ENCODE measurements around the gene TAF4B.

TAF4B gene

DNA sequence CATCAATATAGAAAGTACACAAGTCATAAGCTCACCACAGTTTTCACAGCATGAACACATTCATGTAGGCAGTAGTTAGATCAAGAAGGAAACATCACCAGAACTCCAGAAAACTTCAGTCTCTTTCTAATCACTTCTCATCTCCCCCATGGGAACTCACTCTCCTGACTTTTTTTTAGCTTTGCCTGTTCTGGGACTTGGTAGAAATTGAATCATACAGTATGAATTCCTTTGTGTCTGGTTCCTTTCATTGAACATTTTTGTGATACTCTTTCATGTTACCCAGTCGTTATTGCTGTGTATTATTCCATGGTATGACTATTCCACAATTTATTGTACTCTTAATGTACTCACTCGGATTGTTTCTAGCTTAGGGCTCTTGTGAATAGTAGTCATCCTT, 160.2 kb downstream of the TAF4B start:
- DNase-seq: no peak

DNA sequence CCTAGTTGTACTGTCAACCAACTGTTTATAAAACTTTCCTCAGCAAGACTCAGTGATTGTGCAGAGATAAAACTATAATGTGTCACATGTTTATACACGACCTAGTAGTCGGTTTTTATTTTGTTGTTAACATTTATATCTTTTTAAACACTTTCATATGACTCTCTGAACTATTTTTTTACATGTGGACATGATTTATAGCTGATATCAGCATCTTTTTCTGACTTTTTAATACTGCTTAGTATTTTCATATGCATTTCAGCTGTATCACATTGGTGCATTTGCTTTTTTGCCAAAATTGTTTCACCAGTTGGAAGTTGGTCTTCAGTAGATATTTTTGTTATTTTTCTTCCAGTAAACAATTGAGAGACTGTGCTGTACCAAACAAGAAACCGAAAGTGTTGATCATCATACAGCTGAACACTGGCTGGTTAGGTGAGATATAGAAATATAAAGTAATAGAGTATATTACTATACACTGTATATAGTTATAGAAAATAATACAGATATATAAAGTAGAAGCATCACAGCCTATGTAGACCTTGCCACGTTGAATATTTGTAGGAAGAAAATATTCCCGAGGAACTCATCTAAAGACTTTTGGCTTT, 167.9 kb downstream of the TAF4B start:
- no peak for DNase-seq

DNA sequence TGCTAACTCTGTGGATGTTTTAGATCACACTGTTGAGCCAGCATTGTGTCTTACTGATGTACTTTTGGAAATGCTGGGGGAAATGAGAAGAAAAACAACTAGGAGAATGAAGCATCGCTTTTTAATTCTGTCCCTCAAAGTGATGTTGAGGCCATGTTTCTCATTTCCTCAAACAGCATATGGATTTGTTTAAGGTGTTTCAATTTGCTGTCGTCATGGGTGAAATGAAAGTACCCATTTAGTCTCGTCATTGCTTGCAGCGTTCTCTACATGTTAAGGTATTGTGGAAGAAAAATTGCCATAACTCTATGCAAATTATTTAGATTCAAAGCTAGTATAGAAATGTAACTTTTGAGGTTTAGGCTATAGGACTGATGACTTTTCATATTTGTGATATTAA, 170.8 kb downstream of the TAF4B start:
- DNase-seq: no peak

DNA sequence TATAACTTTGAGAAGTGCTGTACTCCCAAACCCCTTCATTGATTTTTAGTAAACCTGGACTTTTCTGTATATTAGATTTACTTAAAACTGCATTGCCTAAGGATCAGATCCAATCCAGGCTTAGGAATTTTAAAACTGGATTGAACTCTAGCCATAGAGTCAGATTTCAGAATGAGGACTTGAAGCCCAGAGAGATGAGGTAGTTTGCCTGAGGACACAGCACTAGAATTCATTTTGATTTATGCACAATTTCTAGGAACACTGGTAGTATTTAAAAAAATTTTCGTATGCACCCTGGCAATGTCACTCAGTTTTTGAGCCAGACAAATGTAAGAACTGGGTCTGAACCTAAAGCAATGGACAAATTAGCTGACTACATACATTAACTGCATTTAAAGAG, 177.2 kb downstream of the TAF4B start:
- DNase-seq: no peak

DNA sequence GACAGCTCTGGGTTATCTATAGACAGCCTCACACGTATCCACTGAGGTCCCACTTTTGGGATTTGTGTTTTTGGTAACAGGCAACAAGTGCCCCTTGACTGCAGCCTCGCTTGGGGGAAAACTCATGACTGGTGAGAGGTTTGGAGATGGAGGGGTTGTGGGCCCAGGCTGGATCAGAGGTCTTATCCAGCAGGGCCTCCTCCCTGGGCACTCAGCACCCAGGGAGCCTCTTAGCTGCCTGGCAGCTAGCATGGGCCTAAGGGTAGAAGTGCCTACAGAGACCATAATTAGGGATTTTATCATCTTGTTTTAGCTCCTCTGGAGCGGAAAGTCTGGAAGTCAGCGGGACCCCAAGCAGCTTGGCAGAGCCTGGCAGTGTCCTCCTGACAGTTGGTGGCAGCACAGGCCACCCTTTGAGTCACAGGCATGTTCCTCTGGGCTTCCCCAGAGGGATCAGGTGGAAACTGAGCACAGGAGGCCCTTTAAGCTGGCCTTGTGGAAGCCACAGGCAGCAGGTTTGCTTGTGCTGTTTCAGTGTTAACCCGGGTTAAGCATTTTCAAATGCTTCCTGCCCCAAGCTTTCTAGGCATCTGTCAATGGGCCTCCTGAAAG, 179.1 kb downstream of the TAF4B start:
- DNase-seq: no peak

DNA sequence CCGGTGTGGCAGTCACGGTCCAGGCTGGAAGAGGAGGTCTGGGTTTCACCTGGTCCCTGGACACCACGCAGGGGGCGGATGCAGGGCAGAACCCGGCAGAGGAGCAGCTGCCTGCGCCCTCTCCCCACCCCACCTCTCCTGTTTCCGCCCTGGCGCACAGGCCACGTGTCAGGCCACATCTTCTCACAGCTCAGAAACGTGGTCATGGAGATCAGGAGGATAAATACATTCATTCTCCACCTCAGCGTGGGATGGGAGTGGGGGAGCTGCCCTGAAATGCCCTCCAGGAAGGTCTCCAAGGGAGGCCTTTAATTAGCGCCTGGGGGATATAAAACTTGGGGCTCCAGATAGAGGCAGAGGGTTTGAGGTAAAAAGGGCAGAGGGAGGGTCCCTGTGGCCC, 180.1 kb downstream of the TAF4B start:
- DNase-seq: no peak

DNA sequence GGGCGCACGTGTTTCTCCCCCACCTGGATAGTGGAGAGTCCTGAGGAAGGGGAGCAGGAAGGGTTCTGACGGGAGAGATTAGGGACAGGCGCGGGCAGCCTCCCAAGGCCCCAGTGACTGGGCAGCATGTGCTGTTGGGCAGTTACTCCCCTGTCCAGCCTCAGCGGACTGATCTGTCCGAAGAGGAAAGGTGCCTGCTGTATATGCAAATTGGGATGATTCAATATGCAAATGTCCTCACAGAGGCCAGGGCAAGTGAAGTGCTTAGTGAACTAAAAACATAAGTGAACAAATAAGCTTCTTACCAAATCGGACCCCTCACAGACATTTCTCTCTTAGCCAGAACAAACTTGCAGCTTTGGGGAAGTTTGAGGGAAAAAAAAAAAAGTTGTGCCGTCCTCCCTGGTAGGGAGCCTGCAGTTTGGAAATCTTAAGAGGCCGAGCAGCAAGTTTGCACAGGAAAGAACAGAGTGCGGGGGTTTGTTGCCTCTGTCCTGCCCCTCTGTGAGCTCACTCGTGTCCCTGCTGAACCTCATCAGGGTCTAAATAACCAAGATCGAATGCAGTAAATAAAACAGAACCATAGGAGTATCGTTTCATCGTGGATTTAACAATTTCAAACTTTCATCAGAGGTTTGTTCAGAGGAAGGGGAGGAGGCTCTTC, 180.7 kb downstream of the TAF4B start:
- no peak for DNase-seq

DNA sequence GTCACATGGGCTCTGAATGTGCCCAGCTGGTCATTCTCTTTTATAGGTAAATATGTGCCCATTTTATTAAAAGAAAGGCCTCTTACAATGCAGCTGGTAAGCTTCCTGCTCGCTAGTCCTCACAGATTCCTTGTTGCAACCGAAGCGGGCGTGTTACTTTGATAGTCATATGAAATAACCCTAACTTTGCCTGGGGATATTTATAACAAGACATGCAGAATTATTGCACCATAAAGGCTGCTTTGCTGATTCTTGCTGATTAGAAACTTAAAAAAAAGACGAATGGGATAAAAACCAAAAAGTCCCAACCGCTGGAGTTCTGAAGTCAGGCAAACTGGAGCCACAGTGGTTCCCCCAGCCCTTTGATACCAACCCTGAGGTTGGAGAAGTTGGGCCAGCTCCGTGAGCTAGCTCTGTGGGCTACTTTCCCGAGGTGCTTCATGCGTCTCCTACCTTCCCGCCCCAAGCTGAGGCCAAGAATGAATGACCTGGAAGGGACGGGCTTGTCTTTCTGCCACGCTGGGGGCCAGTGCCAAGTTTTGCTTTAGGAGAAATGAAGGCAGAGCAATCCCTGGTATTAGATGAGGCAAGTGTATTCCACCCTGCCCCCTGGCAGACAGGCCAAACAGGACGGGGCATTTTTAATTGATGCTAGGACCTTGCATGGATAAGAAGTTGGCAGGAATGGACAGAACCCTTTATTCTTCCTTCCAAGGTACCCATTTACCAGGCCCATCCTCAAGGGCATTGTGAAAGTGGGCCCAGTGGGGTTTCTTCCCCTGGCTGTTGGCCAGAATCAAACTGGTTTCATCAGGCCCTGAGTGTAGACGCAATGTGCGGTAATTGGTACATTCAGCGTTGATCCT, 181.7 kb downstream of the TAF4B start:
- no peak for DNase-seq

DNA sequence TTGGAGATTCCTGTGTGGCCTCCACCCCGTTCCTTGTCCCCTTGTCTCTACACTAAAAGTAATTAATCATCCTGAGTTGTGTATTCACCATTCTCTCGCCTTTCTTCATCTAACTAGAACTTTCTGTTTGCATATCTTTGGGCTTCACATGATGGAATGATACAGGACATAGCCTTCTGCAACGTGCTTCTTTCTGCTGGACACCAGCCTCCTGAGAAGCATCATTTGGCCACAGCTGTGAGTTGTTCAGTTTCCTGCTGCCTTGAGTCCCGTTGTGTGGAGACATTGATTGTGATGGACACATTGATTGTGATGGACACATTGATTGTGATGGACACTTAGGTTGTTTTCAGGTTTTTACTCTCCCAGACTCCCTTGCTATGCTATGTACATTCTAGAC, 182.8 kb downstream of the TAF4B start:
- no peak for DNase-seq

DNA sequence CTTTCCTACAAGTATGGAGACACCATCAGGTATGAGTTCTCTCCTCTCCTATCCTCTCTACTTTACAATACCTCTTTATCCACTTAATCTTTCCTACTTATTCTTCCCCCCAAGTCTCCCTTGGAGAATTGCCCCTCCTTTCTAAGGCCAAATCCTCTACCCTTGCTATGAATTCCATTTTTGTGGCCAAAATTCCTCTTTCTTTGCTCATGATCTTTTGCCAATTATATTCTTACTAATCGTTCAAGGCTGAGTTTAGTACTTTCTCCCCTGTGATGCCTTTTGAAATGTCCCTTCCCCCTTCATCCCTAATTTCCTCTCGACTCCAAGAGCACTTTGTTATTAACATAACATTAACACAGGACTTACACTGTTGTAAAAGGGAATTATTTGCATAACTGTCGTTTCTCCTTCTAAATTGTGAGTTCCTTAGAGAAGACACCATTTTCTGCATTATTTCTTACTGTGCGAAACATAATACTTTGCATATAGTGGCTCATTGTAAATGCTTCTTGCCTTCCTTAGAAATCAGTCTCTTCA, 188.7 kb downstream of the TAF4B start:
- DNase-seq: no peak

DNA sequence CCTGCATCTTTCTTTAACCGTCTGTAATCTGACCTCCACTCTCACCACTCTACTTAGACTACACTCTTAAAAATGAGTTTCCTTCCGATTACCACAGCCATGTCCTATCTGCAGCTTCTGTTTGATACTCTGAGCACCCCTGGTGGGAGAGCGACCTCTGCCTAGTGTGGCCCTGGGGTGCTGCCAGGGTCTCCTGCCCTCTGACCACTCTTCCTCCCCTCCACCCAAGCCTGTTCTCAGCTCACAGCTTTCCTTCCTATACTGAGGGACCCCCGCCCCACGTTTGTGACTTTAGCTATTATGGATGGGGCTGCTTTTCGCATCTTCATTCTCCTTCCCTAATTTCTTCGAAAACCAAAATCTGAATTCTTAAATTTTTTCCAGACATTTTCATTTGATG, 189.4 kb downstream of the TAF4B start:
- DNase-seq: no peak

DNA sequence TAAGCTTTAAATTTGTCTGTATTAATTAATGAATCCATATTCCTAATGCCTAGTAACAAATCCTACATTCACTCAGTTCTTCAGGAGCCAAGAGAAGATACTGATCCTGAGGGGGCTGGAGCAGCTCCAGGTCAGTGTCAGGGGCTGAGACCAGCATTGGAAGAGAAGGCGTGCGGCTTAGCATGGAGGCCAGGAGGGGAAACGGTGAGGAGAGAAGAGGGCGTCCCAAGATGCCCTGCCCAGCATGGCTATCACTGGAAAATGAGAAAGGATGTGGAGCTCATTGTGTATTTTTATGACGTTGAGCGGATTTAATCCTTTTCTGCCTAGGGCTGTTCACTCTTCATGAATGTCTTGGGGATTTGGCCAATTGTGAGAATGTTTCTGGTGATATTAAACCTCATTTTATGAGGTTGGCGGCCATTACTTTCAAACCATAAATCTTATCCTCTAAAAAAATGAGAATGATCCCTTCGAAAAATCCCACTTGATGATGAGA, 190.5 kb downstream of the TAF4B start:
- DNase-seq: no peak

DNA sequence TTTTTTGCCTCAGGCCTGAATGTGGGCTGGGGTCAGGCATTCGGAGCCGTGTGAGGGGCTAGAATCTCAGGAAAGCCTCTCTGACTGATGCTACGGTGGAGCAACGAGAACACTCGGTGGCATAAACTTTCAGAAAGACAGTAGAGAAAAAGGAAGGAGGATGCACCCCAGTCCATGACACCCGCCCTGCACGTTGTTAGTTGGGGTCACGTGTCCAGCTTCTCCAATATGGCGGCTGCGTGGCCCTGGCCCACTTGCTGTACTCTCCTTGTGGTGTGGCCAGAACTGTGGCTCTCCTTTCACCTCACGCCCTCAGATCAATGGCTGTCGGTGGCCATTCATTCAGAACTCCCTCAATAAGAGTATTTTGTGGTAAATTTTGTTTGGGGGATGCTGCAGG, 190.9 kb downstream of the TAF4B start:
- DNase-seq: no peak

DNA sequence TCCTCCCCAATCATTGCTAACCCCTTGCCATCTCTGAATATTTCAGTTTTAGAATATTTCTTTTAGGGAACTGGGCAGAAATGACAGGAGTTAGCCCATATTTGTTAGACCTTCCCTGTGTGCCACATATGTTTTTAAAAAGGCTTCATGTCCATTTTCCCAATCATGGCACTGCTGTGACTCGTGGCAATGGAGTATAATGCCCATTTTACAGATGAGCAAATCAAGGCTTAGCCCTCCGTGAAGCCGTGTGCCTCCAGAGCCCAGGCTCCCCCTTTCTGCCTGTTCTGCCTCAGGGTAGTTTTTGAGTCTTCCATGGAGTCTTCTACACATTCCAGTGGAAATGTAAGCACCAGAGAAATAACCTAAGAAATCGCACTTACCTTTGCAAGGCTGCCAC, 192.0 kb downstream of the TAF4B start:
- no peak for DNase-seq

DNA sequence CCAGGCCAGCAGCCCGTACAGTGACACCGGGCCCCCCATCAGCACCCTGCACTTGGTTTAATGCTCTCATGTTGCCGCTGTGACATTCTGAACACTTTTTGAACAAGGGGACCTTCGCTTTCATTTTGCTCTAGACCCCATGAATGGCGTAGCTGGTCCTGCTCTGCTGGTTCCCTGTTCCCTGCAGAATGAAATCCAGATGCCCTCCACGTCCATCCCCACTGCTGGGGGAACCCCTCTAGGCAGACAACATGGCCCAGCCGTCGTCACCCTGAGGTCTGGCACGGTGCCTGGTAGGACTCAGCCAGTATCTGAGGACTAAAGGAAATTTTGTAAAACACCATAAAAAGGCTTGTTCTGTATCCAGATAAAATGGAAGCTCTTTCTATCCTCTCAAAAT, 193.5 kb downstream of the TAF4B start:
- no peak for DNase-seq

DNA sequence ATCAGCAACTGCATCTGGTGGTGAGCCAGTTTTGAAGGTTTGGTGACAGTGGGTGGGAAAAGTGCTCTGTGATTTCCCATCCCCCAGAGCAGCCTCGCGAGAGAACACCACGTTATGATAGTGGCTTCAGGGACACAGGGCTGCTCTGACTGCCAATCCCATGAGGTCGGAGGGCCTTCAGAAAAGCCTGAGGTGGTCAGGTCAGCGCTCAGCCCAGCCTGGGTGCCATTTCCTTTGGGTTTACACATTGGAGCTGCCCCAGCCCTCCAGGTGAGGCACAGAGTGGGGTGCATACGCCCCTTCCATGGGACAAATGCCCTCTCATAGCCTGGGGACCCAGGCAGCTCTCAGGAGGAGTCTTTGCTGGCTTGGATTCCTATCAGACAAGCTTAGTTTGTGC, 195.3 kb downstream of the TAF4B start:
- DNase-seq: no peak

DNA sequence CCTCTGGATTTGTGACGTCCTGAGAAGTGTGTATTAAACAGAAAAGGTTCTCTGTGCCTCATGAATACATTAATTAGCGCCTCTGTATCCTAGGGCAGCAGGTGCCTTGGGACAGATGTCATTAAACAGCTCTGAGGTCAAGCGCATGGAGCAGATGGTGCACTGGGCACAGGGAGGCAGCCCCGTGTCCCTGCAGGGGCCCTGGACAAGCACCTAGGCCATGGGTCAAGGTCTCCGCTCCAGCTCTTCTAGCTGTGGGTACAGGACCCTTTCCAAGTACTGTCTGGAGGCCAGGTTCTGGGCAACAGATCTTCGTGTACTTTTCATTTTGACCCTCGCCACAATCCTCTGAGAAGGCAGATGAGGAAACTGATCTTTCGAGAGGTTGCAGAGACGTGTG, 195.7 kb downstream of the TAF4B start:
- DNase-seq: no peak

DNA sequence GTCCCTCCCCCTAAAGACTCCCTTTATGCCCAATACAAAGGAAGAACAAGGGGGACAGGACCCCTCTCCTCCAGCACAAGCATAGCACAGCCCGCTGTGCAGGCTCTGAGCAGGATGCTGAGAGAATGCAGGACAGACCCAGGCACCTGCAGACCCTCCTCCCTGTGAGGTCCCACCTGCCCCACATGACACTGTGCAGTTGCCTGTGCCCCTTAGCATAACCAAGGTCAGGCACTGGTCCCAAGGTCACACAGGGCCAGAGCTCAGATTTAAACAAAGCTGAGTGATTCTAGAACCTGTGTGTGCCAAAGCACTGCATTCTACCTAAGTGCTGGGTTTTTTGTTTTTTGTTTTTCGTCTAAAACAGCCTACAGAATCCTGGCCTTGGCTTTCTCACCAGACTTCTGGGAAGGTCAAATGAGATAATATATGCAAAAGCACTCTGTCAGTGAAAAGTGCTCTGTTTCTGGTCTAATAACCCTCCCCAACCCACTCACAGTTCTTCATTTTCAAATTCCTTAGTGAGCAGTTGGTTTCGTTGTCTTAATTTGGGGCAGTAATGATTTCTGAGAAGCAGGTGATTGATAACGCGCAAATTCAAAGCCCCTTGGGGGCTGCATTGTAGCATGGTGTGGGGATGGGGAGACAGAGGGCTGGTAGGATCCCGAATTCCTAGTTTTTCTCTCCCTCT, 196.4 kb downstream of the TAF4B start:
- no peak for DNase-seq

DNA sequence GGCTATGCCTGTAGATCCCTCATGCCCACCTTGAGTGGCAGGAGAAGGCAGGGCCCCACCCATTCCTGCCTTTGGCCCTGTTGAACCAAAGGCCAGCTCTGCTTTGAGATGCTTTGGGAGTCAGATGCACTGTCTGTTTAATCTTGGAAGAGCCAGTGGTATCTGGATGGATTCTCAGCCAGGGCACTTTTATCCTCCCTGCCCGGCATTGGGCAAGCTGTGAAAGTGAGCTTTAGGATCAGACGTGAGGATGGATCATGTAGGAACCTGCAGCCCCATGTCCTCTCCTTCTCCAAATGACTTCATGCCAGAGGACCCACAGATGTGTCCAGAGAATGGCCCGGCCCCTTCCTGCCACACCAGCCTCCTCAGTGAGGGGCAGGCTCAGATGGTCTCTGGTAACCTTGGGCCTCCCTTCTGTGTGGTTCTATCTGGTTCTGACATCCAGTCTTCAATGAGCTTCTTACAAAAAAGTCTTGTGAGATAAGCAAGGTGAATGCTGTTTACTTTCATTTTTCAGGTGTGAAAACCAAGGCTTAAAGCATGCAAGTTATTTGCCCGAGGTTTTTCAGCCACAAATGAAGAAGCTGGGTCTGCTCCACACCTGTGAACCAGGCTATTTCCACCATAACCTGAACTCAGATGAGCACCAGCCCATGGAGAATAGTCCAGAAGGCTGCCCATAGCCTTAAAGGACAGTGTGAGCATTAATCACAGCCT, 198.3 kb downstream of the TAF4B start:
- DNase-seq: no peak

DNA sequence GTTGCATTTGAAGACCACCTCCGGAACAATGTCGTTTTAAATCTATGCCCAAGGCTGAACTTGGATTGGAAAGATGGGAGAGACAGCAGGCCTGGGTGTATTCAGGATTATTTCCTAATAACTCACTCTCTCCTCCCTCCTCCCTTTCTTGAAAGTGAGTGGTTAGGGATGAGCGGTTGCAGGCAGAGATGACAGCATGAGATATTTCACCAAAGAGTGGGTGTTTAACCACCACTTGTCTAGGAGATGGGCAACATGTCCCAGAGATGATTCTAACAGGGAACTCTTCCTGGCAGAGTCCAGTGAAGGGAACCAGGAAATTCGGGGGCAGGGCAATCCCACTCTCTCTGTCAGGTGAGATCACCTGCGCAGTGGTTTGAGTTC, 198.9 kb downstream of the TAF4B start:
- no peak for DNase-seq

DNA sequence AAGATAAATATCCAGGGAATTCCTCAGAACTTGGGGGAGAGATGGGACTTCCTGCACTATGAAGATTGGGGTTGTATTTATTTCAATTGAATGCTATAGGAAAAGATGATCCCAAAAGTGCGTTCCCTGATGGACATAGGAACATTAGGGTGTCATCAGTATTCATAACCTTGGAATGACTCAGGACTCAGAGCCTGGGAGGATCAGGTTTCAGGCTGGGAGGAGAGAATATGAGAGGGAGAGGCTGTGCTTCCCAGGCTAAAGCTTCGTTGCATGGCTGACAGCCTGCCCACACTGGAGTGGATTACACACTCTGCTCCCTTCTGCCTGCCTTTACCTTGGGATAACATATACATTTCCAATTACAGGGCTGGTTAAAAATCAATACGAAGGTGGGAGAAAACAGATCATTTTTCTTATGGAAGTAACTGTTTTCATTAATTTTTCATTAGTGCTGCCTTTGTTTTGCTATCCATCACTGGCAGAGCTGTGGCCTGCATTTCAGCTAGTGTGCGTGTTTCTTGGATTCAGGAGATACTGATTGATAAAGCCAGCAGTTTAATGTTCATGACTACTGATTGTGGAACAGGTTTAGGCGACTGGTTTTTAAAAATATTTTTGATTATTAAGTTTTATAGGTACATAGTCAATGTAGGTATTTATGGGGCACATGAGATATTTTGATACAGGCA, 203.4 kb downstream of the TAF4B start:
- DNase-seq: no peak

Measured in GDM1 (cell line).